Measurements from ENCODE around the gene GUCD1.

The GUCD1 gene

GRCh38 chr22:24506802-24507438, 48.0 kb downstream of the GUCD1 start:
- H3K27ac ChIP-seq = no peak overlapping the region
- TF ChIP-seq, protein P1, sequence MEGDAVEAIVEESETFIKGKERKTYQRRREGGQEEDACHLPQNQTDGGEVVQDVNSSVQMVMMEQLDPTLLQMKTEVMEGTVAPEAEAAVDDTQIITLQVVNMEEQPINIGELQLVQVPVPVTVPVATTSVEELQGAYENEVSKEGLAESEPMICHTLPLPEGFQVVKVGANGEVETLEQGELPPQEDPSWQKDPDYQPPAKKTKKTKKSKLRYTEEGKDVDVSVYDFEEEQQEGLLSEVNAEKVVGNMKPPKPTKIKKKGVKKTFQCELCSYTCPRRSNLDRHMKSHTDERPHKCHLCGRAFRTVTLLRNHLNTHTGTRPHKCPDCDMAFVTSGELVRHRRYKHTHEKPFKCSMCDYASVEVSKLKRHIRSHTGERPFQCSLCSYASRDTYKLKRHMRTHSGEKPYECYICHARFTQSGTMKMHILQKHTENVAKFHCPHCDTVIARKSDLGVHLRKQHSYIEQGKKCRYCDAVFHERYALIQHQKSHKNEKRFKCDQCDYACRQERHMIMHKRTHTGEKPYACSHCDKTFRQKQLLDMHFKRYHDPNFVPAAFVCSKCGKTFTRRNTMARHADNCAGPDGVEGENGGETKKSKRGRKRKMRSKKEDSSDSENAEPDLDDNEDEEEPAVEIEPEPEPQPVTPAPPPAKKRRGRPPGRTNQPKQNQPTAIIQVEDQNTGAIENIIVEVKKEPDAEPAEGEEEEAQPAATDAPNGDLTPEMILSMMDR (conservative IDR thresholded peaks at IDR 0.05) = no peak

DNA sequence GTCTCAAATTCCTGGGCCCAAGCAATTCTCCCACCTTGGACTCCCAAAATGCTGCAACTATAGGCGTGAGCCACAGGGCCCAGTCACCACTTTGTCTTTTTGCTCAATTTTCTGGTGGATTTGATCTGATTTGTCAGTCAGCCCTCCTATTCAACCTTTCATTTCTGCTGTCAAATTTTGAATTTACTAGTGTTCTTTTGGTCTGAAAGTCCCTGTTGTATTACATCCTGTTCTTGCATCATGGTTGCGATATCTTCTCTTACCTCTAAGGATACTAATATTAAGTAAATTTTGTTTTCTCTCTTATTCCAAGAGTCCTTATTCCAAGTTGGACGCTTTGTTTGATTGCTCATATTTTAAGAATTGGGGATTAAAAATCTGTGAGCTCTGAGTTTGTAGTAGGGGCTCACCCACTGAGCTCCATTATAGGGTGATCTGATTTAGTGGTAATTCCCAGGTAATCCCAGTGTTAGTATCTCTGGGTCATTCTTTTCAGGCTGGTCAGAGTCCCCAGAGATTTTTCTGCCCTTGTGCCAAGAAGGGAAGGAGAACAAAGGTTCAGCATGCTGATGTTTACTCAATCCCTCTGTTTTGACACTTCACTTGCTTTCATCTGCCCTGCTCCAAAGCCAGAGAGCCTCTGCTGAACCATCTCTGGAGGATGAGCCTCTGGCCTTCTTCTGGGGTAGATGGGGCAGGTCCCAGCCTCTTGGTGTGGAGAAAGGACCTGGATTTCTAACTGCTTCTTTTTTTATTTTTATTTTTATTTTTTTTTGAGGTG, 49.8 kb downstream of the GUCD1 start:
- TF ChIP-seq, protein P1 (conservative IDR thresholded peaks at IDR 0.05) = no peak
- no peak overlapping the region for H3K27ac ChIP-seq

GRCh38 chr22:24504540-24504939, 50.4 kb downstream of the GUCD1 start:
- TF ChIP-seq, protein P1 (conservative IDR thresholded peaks at IDR 0.05) = no peak
- no peak overlapping the region for H3K27ac ChIP-seq

DNA sequence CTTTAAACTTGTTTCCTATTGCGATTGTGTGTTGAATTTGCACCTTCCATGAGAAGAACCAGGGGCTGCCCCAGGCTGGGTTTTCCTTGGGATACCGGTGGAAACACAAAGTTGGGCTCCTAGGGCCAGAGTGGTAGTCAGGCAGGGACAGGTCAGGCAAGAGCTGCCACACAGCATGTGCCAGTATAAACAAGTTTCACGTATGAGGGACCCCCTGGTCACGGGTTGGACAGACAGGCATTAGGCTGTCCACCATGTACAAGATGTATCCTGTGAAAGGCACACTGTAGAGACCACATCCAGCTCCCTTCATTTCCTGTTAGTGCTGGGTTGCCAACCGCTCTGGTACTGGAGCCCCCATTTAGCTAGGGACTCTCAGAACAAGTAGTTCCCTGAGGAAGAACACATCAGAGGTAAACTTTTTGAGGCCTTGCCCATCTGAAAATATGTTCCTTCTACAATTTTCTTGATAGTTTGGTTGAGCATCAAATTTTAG, 51.0 kb downstream of the GUCD1 start:
- H3K27ac ChIP-seq = no peak overlapping the region
- TF ChIP-seq, protein P1 (conservative IDR thresholded peaks at IDR 0.05) = no peak

DNA sequence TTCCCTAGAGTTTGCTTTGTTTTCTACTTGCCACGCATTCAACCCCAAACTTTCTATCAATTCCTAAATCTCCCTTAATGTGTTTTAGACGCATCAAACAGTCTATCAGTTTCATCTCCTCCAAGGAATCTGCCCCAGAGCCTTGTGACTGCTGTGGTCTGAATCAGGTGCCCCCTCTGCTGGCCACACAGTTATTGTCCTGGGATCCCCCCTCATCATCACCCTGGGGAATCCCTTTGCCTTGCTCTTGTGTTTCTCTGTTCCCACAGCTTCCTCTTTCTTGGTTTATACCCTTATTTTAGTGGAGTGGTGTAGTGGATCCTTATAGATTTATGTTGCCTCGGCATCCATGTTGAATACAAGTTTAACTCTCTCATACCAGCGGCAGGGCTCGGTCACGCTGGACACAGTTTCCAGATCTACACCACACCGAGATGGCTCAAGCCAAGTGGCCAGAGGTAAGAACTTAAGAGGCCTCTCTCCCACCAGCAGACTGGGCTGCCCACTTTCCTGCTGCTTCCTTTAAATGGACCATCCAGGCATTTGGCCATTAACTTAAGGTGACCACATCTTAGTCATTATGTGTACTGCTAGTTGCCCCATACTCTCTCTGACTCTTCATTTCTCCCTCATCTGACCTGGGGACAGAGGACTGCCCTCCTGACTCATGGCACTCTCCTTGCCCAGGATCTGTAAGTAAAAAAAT, 51.6 kb downstream of the GUCD1 start:
- H3K27ac ChIP-seq = no peak overlapping the region

GRCh38 chr22:24502541-24502940, 52.4 kb downstream of the GUCD1 start:
- H3K27ac ChIP-seq = no peak overlapping the region
- TF ChIP-seq, protein P1 (conservative IDR thresholded peaks at IDR 0.05) = no peak

More for the DNA sequence above, 51.6 kb downstream of the GUCD1 start:
- TF ChIP-seq, protein P1 (conservative IDR thresholded peaks at IDR 0.05) = peak; percentile 72

DNA sequence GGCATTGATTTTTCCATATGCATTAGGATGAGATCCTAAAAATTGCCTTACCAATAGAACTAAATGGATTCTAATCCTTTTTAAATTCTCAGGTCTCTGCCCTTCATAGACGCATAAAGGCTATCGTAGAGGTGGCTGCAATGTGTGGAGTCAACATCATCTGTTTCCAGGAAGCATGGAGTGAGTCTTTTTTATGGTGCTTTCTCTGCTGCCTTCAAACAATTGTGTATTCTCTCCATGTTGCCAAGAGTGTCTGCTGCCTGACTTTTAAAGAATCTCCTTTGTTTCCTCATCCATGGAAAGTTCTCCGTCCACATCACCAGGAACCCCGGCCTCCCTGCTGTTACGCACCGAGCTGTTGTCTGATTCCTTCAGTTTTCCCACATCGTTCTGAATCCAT, 52.9 kb downstream of the GUCD1 start:
- H3K27ac ChIP-seq = no peak overlapping the region
- TF ChIP-seq, protein P1 (conservative IDR thresholded peaks at IDR 0.05) = no peak

Data from VCaP (cell line).